IPS DF 19.7 (cell line): Measurements from ENCODE around the gene FAM13B.
"Not testable (repeated sequence)": the region's sequence is repeated elsewhere in the genome, so short reads cannot be mapped to it uniquely, and the experiment has no call there.

Experiments used
- DNase-seq: peaks from one replicate; pipeline ENCODE4 v3.0.0-alpha.2; 2013; ENCODE audit warnings: low read depth, low spot score

Gene FAM13B

DNA sequence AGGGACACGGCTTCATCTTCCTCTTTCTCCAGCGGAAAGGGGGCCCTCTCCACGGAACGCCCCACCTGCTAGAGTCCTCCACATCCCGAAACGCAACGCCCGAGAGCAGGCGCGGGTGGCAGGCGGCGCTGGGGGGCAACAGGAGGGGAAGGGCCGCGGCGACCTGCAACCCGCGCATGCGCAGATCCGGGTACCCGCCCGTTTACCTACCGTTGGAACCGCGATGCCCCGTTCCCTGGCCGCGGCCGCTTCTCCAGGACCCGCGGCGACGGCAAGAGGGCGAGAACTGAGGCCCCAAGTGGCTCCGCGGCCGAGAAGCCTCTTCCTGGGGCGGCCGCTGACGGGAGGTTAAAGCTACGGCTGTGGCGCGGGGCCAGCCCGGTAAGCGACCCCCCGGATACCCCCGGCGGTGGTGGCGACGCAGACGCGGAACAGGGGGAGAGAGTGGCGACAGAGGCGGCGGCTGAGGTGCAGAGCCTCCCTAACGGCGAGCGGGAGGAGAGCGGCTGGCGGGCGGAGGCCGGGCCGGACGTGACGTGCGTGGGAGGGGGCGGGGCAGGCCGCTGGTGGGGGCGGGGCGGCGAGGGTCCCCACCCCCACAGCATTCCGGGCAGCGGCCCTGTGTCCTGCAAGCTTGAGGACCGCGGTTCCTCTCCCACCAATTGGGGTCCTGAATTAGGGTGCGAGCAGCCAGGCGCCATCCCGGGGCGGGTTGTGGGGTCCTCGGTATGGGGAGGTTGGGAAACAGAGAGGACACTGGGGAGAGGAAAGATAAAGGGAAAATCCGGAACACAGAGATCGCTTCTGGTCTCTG is at the start of gene FAM13B:
Gene FAM13B, minus strand, starts transcription at position 508 of the 814 bp plus-strand sequence. CDS start 13,968 bp downstream, outside the sequence.
- DNase-seq = no peak

DNA sequence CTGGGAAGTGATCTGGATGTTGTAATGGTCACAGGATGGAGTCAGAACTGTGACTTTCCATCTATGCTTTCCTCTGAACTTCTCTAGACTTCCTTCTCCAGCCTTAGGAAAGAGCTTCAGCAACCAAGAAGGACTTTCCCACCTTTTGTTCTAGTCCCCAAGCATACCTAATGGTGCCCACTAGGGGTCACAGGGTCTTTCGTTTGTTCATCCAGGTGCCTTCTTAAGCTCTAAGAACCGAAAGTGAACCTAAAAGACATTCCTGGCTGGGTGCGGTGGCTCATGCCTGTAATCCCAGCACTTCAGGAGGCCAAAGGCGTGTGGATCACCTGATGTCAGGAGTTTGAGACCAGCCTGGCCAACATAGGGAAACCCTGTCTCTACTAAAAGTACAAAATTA is 49.2 kb upstream of the FAM13B start:
- DNase-seq = no peak

DNA sequence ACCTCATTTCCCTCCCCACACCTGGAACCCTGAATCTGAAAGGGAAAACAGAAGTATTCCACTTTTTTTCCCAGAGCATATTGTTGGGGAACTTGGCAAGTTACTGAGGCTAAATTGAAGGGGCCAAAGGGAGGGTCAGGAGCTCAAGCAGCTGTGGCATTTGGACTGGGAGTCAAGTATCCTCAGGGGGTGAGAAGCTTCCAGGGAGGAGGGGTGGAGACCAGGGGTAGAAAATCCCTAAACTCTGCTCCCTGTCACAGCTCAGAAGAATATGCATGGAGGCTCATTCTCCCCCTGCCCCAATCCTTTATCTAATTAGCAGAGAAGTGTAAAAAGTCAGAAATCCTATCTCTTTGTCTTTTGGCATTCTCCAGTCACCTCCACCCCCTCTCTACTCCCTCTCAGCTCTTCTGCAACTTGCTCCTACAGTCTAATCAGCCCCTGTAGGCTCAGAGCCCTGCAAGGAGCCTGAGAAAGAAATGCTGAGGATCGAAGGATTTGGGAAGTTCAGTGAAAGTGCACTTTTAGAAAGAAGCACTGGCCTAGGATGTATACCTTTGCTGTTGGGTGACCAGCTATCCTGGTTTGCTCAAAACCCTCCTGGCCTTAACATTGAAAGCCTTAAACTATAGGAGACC is 45.2 kb upstream of the FAM13B start:
- no peak for DNase-seq

DNA sequence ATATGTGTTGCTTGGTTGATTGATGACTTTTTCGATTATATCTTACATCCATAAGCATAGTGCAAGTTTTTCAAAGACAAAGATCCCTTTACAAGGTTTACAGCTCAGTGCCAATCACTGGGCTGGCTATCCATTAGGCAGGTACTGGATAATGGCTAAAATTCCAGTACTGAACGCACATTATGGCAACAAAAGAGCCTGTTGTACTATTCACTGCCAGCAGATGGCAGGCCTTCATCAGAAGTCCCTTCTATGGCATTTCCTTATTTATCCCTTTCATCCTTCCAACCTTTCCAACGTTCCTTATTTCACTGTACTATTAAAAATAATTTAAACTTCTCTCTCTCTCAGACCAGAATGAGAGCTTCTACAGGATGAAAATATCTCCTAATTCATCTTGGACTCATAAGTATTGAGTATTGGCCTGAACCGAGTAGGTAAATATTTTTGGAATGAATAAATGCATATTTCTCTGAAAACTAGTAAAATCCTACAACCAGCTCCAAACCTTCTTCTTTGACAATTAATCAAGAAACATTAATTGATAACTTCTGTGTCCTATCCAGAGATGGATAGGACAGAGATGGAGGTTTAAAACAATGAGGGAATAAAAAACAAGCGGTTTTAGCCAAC is 44.3 kb upstream of the FAM13B start:
- no peak for DNase-seq

DNA sequence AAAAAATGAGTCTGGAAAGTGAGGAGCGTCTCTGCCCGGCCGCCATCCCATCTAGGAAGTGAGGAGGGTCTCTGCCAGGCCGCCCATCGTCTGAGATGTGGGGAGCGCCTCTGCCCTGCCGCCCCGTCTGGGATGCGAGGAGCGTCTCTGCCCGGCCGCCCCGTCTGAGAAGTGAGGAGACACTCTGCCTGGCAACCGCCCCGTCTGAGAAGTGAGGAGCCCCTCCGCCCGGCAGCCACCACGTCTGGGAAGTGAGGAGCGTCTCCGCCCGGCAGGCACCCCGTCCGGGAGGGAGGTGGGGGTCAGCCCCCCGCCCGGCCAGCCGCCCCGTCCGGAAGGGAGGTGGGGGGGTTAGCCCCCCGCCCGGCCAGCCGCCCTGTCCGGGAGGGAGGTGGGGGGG is 37.1 kb upstream of the FAM13B start:
- DNase-seq = not testable (repeated sequence)

DNA sequence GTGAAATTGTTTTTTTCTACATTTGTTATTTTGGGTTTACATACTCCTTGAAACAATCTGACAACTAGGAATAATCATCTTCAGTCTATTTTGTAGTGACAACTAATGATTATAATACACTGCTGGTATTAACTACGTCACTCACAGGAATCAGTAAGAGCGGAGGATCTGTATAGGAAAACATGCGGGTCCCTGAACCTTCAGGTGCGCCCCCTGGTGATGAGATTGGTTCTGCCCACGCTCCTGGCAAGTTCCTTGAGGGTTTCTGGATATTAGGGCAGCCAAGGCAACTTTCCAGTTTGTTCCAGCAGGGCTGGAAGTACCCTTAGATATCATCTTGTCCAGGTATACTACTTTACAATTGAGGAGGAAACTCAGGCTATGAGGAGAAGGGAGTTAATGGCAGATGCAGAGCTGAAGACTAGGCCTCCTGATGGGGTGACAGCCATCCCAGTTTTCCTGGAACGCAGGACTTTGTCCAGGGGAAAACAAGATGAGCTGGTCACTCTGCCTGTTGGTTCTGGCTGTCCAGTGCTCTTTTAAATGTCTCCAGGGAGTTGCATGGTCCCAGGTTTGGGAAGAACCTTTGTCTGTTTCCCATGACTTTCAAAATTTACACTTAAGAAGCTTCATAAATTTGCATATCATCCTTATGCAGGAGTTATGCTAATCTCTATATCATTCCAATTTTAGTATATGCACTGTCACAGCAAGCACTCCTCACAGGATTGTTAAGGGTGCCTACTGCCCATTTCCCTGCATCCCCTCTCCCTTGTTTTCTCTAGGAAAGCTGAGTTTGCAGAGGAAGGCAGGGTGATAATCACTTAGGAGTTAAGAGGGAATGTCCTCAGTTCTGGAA is 36.1 kb upstream of the FAM13B start:
- no peak for DNase-seq

DNA sequence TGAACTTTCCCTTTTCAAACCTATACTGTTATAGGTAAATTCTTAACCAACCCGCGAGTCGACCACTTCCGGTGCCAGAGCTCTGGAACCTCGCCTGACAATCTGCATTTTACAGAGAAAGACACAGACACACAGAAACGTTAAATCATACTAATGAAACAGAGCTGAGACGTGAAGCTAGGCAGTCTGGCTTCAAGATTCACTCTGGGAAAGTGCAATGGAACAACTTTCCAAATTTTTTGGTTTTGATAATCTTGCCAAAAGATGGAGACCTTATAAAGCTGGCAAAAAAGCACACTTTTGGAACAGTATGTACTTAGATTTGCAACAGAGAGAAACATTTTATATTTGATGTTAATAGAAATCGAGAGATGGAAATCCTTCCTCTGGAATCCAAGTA is 35.1 kb upstream of the FAM13B start:
- no peak for DNase-seq

DNA sequence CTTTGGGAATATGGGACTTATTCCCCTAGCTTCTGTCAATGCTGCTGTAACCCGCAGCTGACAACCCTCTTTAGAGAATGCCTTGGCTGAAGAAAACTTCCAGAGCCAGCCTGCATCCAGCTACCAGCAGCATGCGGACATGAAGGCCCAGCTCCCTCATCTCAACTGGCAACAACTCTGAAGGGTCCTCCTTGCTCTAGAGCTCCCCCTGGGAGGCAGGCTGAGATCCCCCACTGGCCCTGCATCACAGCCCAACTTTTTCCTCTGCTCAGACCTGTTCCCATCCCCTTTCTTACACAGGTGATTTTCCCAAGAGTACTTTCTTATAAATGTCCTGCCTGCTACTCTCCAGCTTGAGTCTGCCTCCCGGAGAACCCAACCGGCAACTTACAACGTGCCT is 32.2 kb upstream of the FAM13B start:
- no peak for DNase-seq

DNA sequence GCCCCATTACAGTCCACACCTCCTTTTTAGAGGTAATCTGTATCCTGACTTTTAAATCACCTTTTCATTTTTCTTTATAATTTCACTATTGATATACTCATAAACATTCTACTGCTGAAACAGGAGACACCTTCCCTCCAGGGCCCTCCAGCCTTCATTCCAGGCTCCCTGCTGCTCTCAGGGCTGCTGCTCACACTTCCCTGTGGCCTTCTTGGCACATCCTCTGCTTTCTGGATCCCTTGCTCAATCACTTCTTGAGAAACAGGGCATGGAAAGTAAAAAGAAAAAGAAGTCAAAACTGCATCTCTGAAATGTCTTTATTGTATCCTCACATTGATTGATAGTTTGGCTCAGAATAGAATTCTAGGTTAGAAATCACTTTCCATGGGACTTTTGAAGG is 31.6 kb upstream of the FAM13B start:
- no peak for DNase-seq

DNA sequence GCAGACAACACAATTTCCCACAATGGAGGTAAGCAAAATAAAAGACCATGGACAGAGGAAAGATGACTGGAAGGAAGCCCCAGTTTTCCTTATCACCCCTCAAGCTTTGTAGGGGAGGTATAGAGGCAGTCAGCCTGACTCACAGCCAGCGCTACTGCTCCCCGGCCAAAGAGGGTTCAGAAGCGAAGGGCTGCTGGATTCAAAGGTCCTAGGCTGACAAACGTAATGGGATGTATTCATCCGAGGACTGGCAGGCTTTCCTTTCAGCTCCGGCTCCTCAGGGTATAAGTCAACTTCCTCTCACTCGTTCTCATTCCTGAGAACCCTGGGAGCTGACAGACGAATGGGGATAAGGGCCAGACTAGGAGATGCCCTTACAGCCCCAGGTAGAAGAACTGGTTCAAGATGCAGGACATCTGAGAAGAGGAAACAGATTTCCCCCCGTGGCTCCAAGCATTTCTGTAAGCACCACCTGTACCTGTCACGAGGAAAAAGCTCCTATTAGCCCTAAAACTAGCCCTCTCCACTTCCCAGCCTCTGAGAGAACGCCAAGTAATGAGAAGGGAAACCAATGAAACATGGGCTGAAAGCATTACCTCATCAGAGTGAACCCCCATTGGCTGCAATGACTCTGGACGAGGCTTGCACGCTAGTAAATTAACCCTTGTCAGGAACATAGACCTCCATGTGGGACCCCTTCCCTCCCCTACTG is 22.1 kb upstream of the FAM13B start:
- no peak for DNase-seq

DNA sequence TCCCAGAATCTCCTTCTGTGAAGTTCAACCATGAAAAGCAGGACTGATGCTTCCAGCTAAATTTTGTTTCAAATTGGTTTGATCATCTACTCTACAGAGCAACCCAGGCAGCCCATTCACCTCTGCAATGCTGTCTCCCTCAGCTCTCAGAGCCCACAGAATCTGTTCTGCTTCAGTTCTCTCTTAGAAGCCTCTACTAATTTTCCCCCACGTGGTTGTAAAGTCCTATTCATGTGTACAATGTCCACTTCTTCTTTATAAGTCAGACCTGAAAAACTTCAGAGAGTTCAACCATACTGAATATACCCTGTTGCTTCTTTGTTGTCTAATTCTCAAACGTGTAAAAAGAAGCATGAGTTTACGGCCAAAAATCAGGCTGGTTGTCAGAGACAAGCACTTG is 21.3 kb upstream of the FAM13B start:
- no peak for DNase-seq

DNA sequence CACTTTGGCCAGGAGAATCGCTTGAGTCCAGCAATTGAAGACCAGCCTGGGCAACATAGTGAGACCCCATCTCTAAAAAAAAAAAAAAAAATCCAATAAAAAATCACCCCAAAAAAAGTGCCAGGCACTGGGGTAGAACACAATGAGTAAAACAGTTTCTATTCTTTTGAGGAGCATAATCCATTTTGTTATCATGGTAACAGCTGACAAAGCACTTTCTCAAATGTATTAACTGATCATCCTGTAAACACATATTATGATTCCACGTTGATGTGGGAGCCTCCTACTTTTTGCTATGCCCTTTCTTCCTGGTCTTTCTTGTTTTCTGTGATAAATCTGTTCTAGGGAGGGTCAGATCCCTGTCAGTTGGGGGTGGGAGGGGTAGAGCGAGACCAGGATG is 20.7 kb upstream of the FAM13B start:
- no peak for DNase-seq

DNA sequence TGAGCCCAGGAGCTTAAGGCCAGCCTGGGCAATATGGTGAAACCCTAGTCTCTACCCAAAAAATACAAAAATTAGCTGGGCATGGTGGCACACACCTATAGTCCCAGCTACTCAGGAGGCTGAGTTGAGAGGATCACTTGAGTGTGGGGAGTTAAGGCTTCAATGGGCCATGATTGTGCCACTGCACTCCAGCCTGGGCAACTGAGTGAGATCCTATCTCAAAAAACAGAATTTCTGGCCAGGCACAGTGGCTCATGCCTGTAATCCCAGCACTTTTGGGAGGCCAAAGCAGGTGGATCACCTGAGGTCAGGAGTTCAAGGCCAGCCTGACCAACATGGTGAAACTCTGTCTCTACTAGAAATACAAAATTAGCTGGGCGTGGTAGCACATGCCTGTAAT is 19.8 kb upstream of the FAM13B start:
- not testable (repeated sequence) for DNase-seq

DNA sequence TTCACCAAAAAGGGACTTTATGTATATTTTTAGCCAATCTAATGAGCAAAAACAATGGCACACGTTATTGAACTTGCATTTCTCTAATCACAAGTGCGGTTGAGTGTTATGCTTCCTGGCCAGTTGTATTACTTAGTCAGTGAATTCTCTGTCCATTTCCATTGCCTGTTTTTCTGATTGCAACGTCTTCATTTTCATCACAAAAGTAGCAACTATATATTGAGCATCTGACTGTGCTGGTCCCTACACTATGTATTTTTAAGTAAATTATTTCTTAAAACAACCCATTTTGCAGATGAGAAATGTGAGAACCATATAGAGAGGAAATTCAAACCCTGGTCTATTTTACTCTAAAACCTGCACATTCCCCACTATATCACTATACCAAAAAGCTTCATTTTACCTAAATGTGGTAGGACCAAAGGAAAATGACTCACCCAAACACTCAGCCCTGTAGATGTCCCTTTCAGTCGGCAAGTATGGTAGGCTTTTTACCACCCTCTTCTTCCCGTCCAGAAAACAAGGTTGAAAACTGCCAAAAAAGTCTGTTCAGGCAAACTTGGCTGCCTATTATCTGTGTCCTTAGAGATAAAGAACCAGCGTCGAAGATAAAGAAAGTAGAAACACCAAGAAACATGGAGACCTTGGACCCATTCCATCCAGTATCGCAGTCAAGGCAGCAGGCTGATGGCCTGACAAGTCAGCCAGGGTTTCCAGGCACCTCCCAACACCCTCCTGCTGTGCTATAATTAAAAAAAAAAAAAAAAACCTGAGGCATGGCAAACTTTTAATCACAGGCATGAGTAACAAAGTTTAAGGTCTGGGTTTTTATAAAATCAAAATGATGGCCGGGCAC is 18.8 kb upstream of the FAM13B start:
- DNase-seq = no peak

DNA sequence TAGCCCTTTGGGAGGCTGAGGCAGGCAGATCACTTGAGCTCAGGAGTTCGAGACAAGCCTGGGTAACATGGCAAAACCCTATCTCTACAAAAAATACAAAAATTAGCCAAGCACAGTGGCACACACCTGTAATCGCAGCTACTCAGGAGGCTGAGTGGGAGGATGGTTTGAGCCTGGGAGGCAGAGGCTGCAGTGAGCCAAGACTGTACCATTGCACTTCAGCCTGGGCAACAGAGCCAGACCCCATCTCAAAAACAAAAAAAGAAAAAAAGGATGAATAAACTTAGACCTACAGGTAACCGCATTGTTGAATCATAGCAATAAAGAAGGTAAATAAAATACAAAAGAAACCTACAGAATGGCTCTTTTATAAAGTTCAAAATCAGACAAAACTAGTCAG is 12.4 kb upstream of the FAM13B start:
- DNase-seq = not testable (repeated sequence)

DNA sequence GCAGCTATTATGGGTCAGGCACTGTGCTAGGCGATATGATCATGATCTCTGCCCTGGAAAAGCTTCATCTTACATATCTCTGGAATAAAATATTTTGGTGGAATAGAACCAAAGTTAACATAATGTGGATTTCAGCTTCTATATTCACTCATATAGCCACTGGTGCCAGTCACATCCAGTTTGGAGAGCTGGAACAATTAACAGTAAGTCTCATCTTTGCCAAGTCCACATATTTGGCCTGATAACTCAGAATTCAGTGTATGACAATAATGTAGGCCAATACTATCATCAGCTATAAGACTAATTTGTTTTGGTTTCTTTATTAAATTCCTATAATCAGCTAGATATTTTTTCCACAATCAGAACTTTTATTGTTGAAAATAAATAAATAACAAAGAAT is 5.9 kb upstream of the FAM13B start:
- no peak for DNase-seq

DNA sequence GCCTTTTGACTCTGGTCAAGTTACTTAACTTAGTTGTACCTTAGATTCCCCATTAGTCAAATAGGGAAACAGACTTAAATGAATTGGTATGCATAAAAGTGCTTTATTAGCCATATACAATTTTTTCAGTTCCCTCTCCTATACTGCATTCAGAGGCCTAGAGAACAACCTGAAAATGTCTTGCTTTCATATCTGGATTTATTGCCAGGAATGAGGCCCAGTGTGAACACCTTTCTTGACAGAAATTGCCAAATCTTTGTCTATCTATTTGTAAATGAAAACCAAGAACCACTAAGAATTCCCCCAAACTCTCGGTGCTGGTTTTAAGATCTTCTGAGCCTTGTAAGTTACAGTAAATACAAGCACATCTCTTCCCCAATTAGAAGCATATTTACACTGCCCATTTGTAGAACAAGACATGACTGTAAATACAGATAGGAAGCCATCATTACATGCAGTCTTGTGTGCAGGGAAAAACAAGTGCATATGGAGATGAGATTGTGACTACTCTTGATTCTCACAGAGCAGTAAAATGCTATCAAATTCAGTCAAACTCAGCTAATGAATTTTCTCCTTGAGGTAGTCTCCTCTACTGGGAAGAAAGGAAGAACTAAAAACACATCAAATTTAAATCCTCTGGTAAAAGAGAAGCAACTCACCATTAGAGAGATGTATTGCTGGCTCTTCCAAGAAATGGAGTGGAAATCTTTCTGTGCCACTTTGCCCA is 5.2 kb upstream of the FAM13B start:
- DNase-seq = no peak

DNA sequence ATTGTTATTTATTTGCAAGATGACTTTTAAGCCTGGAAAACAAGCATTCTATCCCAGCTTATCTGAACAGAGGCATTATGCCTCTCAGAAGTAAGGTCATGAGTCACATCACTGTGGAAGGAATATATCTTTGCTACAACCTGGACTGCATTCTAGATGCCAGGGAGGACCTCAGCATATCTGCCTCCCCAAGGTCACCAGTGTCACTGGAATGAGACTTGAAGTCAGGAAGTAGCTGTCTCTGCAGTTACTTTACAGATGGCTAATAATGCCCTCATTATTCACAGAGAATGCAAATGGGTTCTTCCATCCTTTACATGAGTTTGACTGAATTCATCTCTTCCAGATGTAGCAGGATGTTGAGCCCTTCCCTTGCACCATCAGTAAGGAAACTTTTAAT is 4.4 kb upstream of the FAM13B start:
- DNase-seq = no peak
